ENCODE data around the gene NOX4.
"Not testable (repeated sequence)": the region's sequence is repeated elsewhere in the genome, so short reads cannot be mapped to it uniquely, and the experiment has no call there.

The NOX4 gene

DNA sequence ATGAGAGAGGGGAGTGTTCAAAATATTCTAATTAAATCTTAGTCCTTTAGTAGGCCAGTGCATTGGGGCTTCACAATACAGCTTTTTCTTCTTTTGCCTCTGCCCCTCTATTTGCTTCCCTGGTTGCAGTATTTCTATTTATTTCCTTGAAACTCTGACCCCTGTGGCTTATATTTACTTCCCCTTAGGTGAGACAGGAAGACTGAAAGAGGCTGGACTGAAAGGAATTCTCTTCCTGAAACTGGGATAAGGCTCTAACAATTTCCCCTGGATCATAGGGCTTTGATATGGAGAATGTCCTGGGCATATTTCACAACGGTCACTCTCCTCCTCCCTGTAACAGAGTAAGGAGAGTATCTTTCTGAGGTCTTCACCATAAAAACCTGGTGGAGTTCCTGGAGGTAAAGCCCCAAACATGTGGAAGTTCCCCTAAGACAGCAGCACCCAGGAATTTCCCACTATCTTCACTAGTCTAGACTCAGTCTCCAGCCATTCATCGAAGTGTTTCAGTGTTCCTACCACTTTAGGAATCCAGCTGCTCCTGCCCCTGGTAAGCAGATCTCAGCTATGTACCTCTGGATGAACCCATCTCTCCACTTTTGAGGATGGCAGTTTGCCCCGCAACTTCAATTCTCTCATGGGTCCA is 210.0 kb downstream of the NOX4 start:
- not testable (repeated sequence) for H3K27me3 ChIP-seq (ENCODE audit: insufficient read depth, low read length); H2AFZ ChIP-seq (ENCODE audit: low read length); H3K9ac ChIP-seq (ENCODE audit: low read length); H3F3A ChIP-seq (ENCODE audit: insufficient read depth, low read length); H3K4me2 ChIP-seq (ENCODE audit: low read length); H4K20me1 ChIP-seq (ENCODE audit: insufficient read depth, low read length); H3K9me3 ChIP-seq (ENCODE audit: low read length); H3K4me3 ChIP-seq (ENCODE audit: low read depth, low read length, poor library complexity, severe bottlenecking); H3K9me2 ChIP-seq (ENCODE audit: low read depth, low read length); H3K4me1 ChIP-seq (ENCODE audit: insufficient read depth, low read length, severe bottlenecking); H3K27ac ChIP-seq (ENCODE audit: low read depth, low read length, poor library complexity, severe bottlenecking); H3K79me2 ChIP-seq (ENCODE audit: insufficient read depth, low read length); H3K36me3 ChIP-seq (ENCODE audit: insufficient read depth, low read length)

- Histone ChIP-seq H3K4me1 (ENCODE audit: insufficient read depth, low read length, severe bottlenecking) (no peaks in the 10 kb centered on the region), H3K79me2 (ENCODE audit: insufficient read depth, low read length) (no peaks in the 10 kb centered on the region), H3K27me3 (ENCODE audit: insufficient read depth, low read length) (no peaks in the 10 kb centered on the region), H3K36me3 (ENCODE audit: insufficient read depth, low read length) (no peaks in the 10 kb centered on the region), H4K20me1 (ENCODE audit: insufficient read depth, low read length) (no peaks in the 10 kb centered on the region), H3K4me3 (ENCODE audit: low read depth, low read length, poor library complexity, severe bottlenecking) (no peak overlapping the region), H3K9ac (ENCODE audit: low read length) (no peak overlapping the region), H3K9me2 (ENCODE audit: low read depth, low read length) (no peaks in the 10 kb centered on the region), H3K4me2 (ENCODE audit: low read length) (no peak overlapping the region), H3K27ac (ENCODE audit: low read depth, low read length, poor library complexity, severe bottlenecking) (no peak overlapping the region), H2AFZ (ENCODE audit: low read length) (no peak overlapping the region), H3F3A (ENCODE audit: insufficient read depth, low read length) (no peaks in the 10 kb centered on the region), H3K9me3 (ENCODE audit: low read length) (no peaks in the 10 kb centered on the region)
- TF ChIP-seq, protein P1, sequence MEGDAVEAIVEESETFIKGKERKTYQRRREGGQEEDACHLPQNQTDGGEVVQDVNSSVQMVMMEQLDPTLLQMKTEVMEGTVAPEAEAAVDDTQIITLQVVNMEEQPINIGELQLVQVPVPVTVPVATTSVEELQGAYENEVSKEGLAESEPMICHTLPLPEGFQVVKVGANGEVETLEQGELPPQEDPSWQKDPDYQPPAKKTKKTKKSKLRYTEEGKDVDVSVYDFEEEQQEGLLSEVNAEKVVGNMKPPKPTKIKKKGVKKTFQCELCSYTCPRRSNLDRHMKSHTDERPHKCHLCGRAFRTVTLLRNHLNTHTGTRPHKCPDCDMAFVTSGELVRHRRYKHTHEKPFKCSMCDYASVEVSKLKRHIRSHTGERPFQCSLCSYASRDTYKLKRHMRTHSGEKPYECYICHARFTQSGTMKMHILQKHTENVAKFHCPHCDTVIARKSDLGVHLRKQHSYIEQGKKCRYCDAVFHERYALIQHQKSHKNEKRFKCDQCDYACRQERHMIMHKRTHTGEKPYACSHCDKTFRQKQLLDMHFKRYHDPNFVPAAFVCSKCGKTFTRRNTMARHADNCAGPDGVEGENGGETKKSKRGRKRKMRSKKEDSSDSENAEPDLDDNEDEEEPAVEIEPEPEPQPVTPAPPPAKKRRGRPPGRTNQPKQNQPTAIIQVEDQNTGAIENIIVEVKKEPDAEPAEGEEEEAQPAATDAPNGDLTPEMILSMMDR (IDR thresholded peaks at IDR 0.05; ENCODE audit: low read length) = no peak
- no peak for TF ChIP-seq EZH2 (IDR thresholded peaks at IDR 0.05; ENCODE audit: borderline replicate concordance, low read length)
These were observed 212.0 kb downstream of the NOX4 start for GRCh38 chr11:89279176-89279575.

- TF ChIP-seq EZH2 (IDR thresholded peaks at IDR 0.05; ENCODE audit: borderline replicate concordance, low read length) = no peak
- TF ChIP-seq, protein P1 (IDR thresholded peaks at IDR 0.05; ENCODE audit: low read length) = no peak
- Histone ChIP-seq H3K9me2 (ENCODE audit: low read depth, low read length) (no peaks in the 10 kb centered on the region), H3K36me3 (ENCODE audit: insufficient read depth, low read length) (no peaks in the 10 kb centered on the region), H3K27ac (ENCODE audit: low read depth, low read length, poor library complexity, severe bottlenecking) (no peak overlapping the region), H3K79me2 (ENCODE audit: insufficient read depth, low read length) (no peaks in the 10 kb centered on the region), H4K20me1 (ENCODE audit: insufficient read depth, low read length) (no peaks in the 10 kb centered on the region), H3K4me2 (ENCODE audit: low read length) (no peak overlapping the region), H3K4me3 (ENCODE audit: low read depth, low read length, poor library complexity, severe bottlenecking) (no peak overlapping the region), H2AFZ (ENCODE audit: low read length) (no peak overlapping the region), H3F3A (ENCODE audit: insufficient read depth, low read length) (no peaks in the 10 kb centered on the region), H3K27me3 (ENCODE audit: insufficient read depth, low read length) (no peaks in the 10 kb centered on the region), H3K9me3 (ENCODE audit: low read length) (no peaks in the 10 kb centered on the region), H3K4me1 (ENCODE audit: insufficient read depth, low read length, severe bottlenecking) (no peaks in the 10 kb centered on the region), H3K9ac (ENCODE audit: low read length) (no peak overlapping the region)
These were observed 215.2 kb downstream of the NOX4 start for GRCh38 chr11:89275966-89276365.

Measured in OCI-LY1 (cell line).